Measurements from ENCODE around the gene TRIM45.
A peak's percentile ranks its signal among the peaks of the same experiment; 100 is the strongest.

TRIM45 gene

DNA sequence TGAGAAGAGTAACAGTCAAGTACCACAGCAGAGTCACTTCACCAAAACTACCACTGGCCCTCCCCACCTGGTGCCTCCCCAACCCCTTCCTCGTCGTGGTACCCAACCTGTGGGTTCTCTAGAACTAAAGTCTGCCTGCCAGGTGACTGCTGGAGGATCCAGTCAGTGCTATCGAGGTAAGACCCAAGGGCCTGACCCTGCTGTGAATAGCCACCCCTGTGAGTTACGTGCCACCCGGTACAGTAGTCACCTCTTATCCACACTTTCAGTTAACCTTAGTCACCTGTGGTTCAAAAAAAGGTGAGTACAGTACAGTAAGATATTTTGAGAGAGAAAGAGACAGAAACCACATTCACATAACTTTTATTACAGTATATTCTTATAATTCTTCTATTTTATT lies 44.9 kb downstream of the TRIM45 start:
- DNase-seq (ENCODE audit: low read depth): no peak
- TF ChIP-seq CTCF (conservative IDR thresholded peaks at IDR 0.05; ENCODE audit: low read depth, low read length): no peak
- no peak overlapping the region for H3K4me3 ChIP-seq (ENCODE audit: low read length)

DNA sequence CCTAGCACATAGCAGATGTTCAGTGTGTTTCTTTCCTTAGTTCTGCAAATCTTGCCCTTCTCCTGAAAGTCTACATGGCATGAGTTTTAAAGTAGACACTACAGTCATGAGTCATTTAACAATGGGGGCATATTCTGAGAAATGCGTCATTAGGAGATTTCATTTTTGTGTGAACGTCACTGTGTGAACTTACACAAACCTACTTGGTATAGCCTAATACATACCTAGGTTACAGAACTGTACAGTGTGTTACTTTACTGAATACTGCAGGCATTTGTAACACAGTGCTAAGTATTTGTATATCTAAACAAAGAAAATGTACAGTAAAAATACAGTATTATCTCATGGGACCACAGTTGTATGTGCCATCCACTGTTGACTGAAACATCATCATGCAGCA lies 51.4 kb downstream of the TRIM45 start:
- H3K4me3 ChIP-seq (ENCODE audit: low read length): no peak overlapping the region
- no peak for TF ChIP-seq CTCF (conservative IDR thresholded peaks at IDR 0.05; ENCODE audit: low read depth, low read length)
- no peak for DNase-seq (ENCODE audit: low read depth)

- no peak overlapping the region for H3K4me3 ChIP-seq (ENCODE audit: low read length)
- no peak for TF ChIP-seq CTCF (conservative IDR thresholded peaks at IDR 0.05; ENCODE audit: low read depth, low read length)
- no peak for DNase-seq (ENCODE audit: low read depth)
These were observed 52.2 kb downstream of the TRIM45 start for GRCh38 chr1:117069220-117069844.

DNA sequence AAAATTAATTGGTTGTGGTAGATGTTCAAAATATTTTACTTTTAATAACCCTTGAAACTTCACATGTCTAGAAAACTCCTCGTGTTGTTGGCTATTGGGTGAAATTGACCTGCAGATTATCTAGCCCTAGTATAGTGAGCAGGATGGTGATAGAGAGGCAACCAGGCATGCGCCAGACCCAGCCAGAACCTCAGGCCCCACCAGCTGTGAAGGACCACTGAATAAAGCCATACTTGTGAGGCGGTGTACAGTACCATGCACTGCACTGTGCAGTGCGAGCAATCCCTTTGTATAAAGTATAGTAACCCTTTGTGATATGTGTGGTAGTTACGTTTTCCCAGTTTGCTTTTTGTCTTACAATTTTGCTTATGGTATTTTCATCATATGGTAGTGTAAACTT lies 53.0 kb downstream of the TRIM45 start:
- no peak for DNase-seq (ENCODE audit: low read depth)
- no peak overlapping the region for H3K4me3 ChIP-seq (ENCODE audit: low read length)
- no peak for TF ChIP-seq CTCF (conservative IDR thresholded peaks at IDR 0.05; ENCODE audit: low read depth, low read length)

DNA sequence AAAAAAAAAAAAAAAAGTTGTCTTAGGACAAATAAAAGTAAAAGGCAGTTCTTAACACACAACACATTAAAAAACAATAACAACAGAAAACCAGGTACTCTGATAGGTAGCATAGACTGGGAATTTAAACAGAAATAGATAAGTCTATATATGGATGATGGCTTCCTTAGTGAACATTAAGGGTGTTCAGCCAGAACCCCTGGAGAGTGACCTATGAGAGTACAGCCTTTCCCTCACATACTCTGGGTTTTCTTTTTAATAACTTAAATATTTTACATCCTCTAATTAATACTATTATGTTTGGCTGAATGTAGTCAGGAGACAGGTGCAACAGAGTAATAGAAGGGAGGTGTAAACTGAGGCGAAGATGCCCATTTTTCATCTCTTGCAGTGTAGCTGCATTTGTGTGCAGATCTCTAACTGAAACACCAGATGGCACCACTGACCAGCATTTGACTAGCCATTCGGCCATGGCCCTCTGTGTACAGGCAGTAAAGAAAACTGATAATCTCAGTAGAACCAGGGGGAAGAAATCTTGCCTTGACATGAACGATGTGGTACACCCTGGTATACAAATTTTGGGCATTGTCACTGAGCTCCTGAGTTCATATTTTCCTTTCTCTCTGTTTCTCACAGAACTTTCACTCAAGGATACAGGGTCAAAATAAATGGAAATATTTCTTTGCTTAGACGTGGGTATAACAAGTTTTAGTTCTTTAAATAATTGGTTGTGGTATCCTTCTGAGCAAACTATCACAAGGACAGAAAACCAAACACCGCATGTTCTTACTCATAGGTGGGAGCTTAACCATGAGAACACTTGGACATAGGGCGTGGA lies 53.8 kb downstream of the TRIM45 start:
- DNase-seq (ENCODE audit: low read depth): no peak
- no peak overlapping the region for H3K4me3 ChIP-seq (ENCODE audit: low read length)
- peak; percentile 81 for TF ChIP-seq CTCF (conservative IDR thresholded peaks at IDR 0.05; ENCODE audit: low read depth, low read length)

DNA sequence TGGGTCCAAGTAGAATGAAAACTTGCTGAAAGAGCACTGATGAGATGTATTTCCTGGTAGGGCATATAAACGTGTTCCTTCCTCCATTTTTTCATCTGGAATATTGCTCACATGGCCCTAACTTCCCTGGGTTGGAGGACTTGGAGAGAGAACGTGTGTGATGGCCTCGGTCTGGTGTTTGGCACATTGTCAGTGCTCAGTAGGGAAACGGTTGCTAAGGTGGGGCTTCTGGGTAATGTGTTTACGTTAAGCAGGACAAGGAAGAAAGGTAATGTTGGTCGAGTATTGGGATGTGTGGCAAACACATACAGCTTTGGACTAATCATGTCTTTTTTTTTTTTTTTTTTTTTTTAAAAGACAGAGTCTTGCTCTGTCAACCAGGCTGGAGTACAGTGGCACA lies 55.2 kb downstream of the TRIM45 start:
- TF ChIP-seq CTCF (conservative IDR thresholded peaks at IDR 0.05; ENCODE audit: low read depth, low read length): no peak
- H3K4me3 ChIP-seq (ENCODE audit: low read length): no peak overlapping the region
- no peak for DNase-seq (ENCODE audit: low read depth)

- no peak overlapping the region for H3K4me3 ChIP-seq (ENCODE audit: low read length)
- no peak for DNase-seq (ENCODE audit: low read depth)
- no peak for TF ChIP-seq CTCF (conservative IDR thresholded peaks at IDR 0.05; ENCODE audit: low read depth, low read length)
These were observed 59.5 kb downstream of the TRIM45 start for GRCh38 chr1:117061986-117062415.
